WTC11 (cell line): ENCODE results near the gene PNMT.

Experiments used
- ATF1 ChIP-seq: sonication (generic); formaldehyde crosslinking; IDR thresholded peaks from 2 replicates; pipeline ENCODE4 v1.8.1; 2023; ENCODE audit warnings: mild to moderate bottlenecking, moderate library complexity, missing genetic modification reagents
- CBFB ChIP-seq: sonication (generic); formaldehyde crosslinking; IDR thresholded peaks from 2 replicates; pipeline ENCODE4 v1.8.1; 2022; ENCODE audit warnings: mild to moderate bottlenecking, low read depth, missing genetic modification reagents
- ESRRA ChIP-seq: sonication (generic); formaldehyde crosslinking; IDR thresholded peaks from 2 replicates; pipeline ENCODE4 v1.8.1; 2022; ENCODE audit warnings: mild to moderate bottlenecking, missing genetic modification reagents, borderline replicate concordance
- NFYB ChIP-seq: sonication (generic); formaldehyde crosslinking; conservative IDR thresholded peaks from 2 replicates; pipeline ENCODE4 v1.8.0; 2022; ENCODE audit warnings: low read depth, missing genetic modification reagents
- NR1H2 ChIP-seq: sonication (generic); formaldehyde crosslinking; IDR thresholded peaks from 2 replicates; pipeline ENCODE4 v1.9.0; 2021; ENCODE audit warnings: mild to moderate bottlenecking, moderate library complexity, missing genetic modification reagents
- TEAD4 ChIP-seq: sonication (generic); formaldehyde crosslinking; IDR thresholded peaks from 2 replicates; pipeline ENCODE4 v1.8.0; 2022; ENCODE audit warnings: mild to moderate bottlenecking, missing genetic modification reagents
- TP53 ChIP-seq: sonication (generic); formaldehyde crosslinking; IDR thresholded peaks from 2 replicates; pipeline ENCODE4 v1.8.1; 2023; ENCODE audit warnings: mild to moderate bottlenecking, missing genetic modification reagents
- ZBTB21 ChIP-seq: sonication (generic); formaldehyde crosslinking; IDR thresholded peaks from 2 replicates; pipeline ENCODE4 v1.8.1; 2023; ENCODE audit warnings: mild to moderate bottlenecking, missing genetic modification reagents, borderline replicate concordance
- ZNF423 ChIP-seq: fragments of 250-450 bp; sonication (Bioruptor Pico); IDR thresholded peaks from 2 replicates; pipeline ENCODE4 v2.1.2; 2022; ENCODE audit warnings: mild to moderate bottlenecking, moderate library complexity
- TF ChIP-seq, protein P1 (sequence below): fragments of 200-600 bp; IDR thresholded peaks from 2 replicates; pipeline ENCODE4 v1.8.0; 2022; ENCODE audit warnings: antibody characterized with exemption
- TF ChIP-seq, protein P2 (sequence below): sonication (generic); formaldehyde crosslinking; IDR thresholded peaks from 2 replicates; pipeline ENCODE4 v1.8.1; 2022; ENCODE audit warnings: mild to moderate bottlenecking, moderate library complexity, missing genetic modification reagents
- TF ChIP-seq, protein P3 (sequence below): sonication (generic); formaldehyde crosslinking; conservative IDR thresholded peaks from 2 replicates; pipeline ENCODE4 v1.8.1; 2022; ENCODE audit warnings: mild to moderate bottlenecking, missing genetic modification reagents
- TF ChIP-seq, protein P4 (sequence below): sonication (generic); formaldehyde crosslinking; IDR thresholded peaks from 2 replicates; pipeline ENCODE4 v1.8.0; 2022; ENCODE audit warnings: mild to moderate bottlenecking, missing genetic modification reagents
- TF ChIP-seq, protein P5 (sequence below): sonication (generic); formaldehyde crosslinking; IDR thresholded peaks from 2 replicates; pipeline ENCODE4 v1.8.0; 2022; ENCODE audit warnings: mild to moderate bottlenecking, missing genetic modification reagents

DNA sequence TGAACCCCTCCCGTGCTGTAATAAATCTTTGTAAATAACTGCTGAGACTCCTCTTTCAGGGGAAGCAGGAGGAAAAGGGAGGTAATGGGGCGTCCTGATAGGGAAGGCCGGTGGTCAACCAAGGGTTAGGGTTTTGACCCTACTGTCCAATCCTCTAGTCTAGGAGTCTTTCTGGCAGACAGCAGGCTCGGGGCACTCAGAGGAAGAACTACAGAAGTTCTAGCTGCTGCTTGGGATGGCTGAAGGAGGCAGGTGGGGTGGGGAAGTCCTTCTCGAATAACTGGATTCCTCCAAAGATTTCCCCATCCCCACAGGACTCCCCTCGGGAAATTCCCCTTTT is 31.7 kb upstream of the PNMT start:
- TF ChIP-seq, protein P1, sequence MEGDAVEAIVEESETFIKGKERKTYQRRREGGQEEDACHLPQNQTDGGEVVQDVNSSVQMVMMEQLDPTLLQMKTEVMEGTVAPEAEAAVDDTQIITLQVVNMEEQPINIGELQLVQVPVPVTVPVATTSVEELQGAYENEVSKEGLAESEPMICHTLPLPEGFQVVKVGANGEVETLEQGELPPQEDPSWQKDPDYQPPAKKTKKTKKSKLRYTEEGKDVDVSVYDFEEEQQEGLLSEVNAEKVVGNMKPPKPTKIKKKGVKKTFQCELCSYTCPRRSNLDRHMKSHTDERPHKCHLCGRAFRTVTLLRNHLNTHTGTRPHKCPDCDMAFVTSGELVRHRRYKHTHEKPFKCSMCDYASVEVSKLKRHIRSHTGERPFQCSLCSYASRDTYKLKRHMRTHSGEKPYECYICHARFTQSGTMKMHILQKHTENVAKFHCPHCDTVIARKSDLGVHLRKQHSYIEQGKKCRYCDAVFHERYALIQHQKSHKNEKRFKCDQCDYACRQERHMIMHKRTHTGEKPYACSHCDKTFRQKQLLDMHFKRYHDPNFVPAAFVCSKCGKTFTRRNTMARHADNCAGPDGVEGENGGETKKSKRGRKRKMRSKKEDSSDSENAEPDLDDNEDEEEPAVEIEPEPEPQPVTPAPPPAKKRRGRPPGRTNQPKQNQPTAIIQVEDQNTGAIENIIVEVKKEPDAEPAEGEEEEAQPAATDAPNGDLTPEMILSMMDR, result no peak
- TF ChIP-seq NR1H2 (no peak), TEAD4 (CRISPR knock-in tag) (no peak), ATF1 (CRISPR knock-in tag) (no peak), ZNF423 (CRISPR knock-in tag) (no peak), ESRRA (CRISPR knock-in tag) (no peak), NFYB (CRISPR knock-in tag) (no peak), CBFB (CRISPR knock-in tag) (no peak), TP53 (CRISPR knock-in tag) (no peak), ZBTB21 (CRISPR knock-in tag) (no peak)
- TF ChIP-seq, protein P2, sequence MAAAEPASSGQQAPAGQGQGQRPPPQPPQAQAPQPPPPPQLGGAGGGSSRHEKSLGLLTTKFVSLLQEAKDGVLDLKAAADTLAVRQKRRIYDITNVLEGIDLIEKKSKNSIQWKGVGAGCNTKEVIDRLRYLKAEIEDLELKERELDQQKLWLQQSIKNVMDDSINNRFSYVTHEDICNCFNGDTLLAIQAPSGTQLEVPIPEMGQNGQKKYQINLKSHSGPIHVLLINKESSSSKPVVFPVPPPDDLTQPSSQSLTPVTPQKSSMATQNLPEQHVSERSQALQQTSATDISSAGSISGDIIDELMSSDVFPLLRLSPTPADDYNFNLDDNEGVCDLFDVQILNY (CRISPR knock-in tag), result no peak
- TF ChIP-seq, protein P3, sequence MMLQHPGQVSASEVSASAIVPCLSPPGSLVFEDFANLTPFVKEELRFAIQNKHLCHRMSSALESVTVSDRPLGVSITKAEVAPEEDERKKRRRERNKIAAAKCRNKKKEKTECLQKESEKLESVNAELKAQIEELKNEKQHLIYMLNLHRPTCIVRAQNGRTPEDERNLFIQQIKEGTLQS (CRISPR knock-in tag), result no peak
- TF ChIP-seq, protein P4, sequence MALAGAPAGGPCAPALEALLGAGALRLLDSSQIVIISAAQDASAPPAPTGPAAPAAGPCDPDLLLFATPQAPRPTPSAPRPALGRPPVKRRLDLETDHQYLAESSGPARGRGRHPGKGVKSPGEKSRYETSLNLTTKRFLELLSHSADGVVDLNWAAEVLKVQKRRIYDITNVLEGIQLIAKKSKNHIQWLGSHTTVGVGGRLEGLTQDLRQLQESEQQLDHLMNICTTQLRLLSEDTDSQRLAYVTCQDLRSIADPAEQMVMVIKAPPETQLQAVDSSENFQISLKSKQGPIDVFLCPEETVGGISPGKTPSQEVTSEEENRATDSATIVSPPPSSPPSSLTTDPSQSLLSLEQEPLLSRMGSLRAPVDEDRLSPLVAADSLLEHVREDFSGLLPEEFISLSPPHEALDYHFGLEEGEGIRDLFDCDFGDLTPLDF (CRISPR knock-in tag), result no peak
- TF ChIP-seq, protein P5, sequence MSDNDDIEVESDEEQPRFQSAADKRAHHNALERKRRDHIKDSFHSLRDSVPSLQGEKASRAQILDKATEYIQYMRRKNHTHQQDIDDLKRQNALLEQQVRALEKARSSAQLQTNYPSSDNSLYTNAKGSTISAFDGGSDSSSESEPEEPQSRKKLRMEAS, result no peak
